ENCODE data around the gene COL5A1. TPM values are rescaled to one million over a fixed set of nuclear protein-coding genes. Genes with fewer than 3 reads are reported as not detected.

The COL5A1 gene
- polyA plus RNA-seq, 1 donor (not counting 4 experiments of a cell fraction or from before 2014, with no cell fraction given) = 3.1 TPM

- Histone ChIP-seq H3K36me3 (ENCODE audit: control insufficient read depth in 2 of 2, extremely low read depth in 1 of 2, insufficient read depth in 2 of 2, low read length in 2 of 2) (no peaks in the 10 kb centered on the region), H3K27me3 (ENCODE audit: control insufficient read depth, extremely low read depth, insufficient read depth, low read length) (no peaks in the 10 kb centered on the region), H2AFZ (ENCODE audit: control insufficient read depth, low read length) (no peak overlapping the region), H3K27ac (ENCODE audit: control insufficient read depth, insufficient read depth, low read length) (no peak overlapping the region), H3K9ac (ENCODE audit: control insufficient read depth, extremely low read depth, insufficient read depth, low read length) (no peak overlapping the region), H3K9me3 (ENCODE audit: control insufficient read depth, low read depth, low read length) (peaks cover 1% of the 10 kb centered on the region), H3K4me2 (ENCODE audit: control insufficient read depth, extremely low read depth, insufficient read depth, low read depth, low read length) (no peak overlapping the region), H4K20me1 (ENCODE audit: control insufficient read depth, extremely low read depth, insufficient read depth, low read length) (no peaks in the 10 kb centered on the region), H3K4me1 (ENCODE audit: control insufficient read depth, extremely low read depth, insufficient read depth, low read length) (no peaks in the 10 kb centered on the region), H3K4me3 (ENCODE audit: control insufficient read depth in 2 of 3, extremely low read depth in 1 of 3, insufficient read depth in 2 of 3, low read depth in 1 of 3, low read length in 3 of 3) (no peak overlapping the region), H3K9me1 (ENCODE audit: control insufficient read depth, extremely low read depth, insufficient read depth, low read length) (no peaks in the 10 kb centered on the region), H3K79me2 (ENCODE audit: control insufficient read depth, insufficient read depth, low read length) (no peaks in the 10 kb centered on the region)
- TF ChIP-seq EZH2 (IDR thresholded peaks at IDR 0.05; ENCODE audit: low read length) (no peak), CTCF (optimal IDR thresholded peaks at IDR 0.05 in 1 of 3, IDR thresholded peaks at IDR 0.05 in 1 of 3, conservative IDR thresholded peaks at IDR 0.05 in 1 of 3; ENCODE audit: extremely low read depth in 1 of 3, insufficient read depth in 2 of 3, low read length in 3 of 3) (no peak)
- dilution Hi-C loops (cut with MboI; ENCODE audit: extremely low pct_ligation_motif_present, low sequenced_read_pairs) = no loop called here
- FAIRE-seq = no peak
- no peak for DNase-seq (ENCODE audit: low read depth, low spot score)
These were observed 222.6 kb downstream of the COL5A1 start for GRCh38 chr9:134863941-134864820.

- H3K27ac ChIP-seq (ENCODE audit: control insufficient read depth, insufficient read depth, low read length) = no peak overlapping the region
- peaks cover 1% of the 10 kb centered on the region for H3K9me3 ChIP-seq (ENCODE audit: control insufficient read depth, low read depth, low read length)
- DNase-seq (ENCODE audit: low read depth, low spot score) (no peak), FAIRE-seq (no peak)
- H3K4me1 ChIP-seq (ENCODE audit: control insufficient read depth, extremely low read depth, insufficient read depth, low read length) = no peaks in the 10 kb centered on the region
- no peaks in the 10 kb centered on the region for H3K36me3 ChIP-seq (ENCODE audit: control insufficient read depth in 2 of 2, extremely low read depth in 1 of 2, insufficient read depth in 2 of 2, low read length in 2 of 2)
- H3K27me3 ChIP-seq (ENCODE audit: control insufficient read depth, extremely low read depth, insufficient read depth, low read length) = no peaks in the 10 kb centered on the region
- no peak overlapping the region for H3K9ac ChIP-seq (ENCODE audit: control insufficient read depth, extremely low read depth, insufficient read depth, low read length)
- no peaks in the 10 kb centered on the region for H3K79me2 ChIP-seq (ENCODE audit: control insufficient read depth, insufficient read depth, low read length)
- no peak overlapping the region for H2AFZ ChIP-seq (ENCODE audit: control insufficient read depth, low read length)
- dilution Hi-C loops (cut with MboI; ENCODE audit: extremely low pct_ligation_motif_present, low sequenced_read_pairs) = no loop called here
- H4K20me1 ChIP-seq (ENCODE audit: control insufficient read depth, extremely low read depth, insufficient read depth, low read length) = no peaks in the 10 kb centered on the region
- no peak overlapping the region for H3K4me2 ChIP-seq (ENCODE audit: control insufficient read depth, extremely low read depth, insufficient read depth, low read depth, low read length)
- H3K4me3 ChIP-seq (ENCODE audit: control insufficient read depth in 2 of 3, extremely low read depth in 1 of 3, insufficient read depth in 2 of 3, low read depth in 1 of 3, low read length in 3 of 3) = no peak overlapping the region
- no peaks in the 10 kb centered on the region for H3K9me1 ChIP-seq (ENCODE audit: control insufficient read depth, extremely low read depth, insufficient read depth, low read length)
- TF ChIP-seq CTCF (optimal IDR thresholded peaks at IDR 0.05 in 1 of 3, IDR thresholded peaks at IDR 0.05 in 1 of 3, conservative IDR thresholded peaks at IDR 0.05 in 1 of 3; ENCODE audit: extremely low read depth in 1 of 3, insufficient read depth in 2 of 3, low read length in 3 of 3) (no peak), EZH2 (IDR thresholded peaks at IDR 0.05; ENCODE audit: low read length) (no peak)
These were observed 223.2 kb downstream of the COL5A1 start for GRCh38 chr9:134864821-134865190.
